ENCODE results near the gene TAS1R1. TPM values are rescaled to one million over a fixed set of nuclear protein-coding genes. Genes with fewer than 3 reads are reported as not detected.

Gene TAS1R1
- polyA plus RNA-seq, 1 donor = 9.5 TPM

DNA sequence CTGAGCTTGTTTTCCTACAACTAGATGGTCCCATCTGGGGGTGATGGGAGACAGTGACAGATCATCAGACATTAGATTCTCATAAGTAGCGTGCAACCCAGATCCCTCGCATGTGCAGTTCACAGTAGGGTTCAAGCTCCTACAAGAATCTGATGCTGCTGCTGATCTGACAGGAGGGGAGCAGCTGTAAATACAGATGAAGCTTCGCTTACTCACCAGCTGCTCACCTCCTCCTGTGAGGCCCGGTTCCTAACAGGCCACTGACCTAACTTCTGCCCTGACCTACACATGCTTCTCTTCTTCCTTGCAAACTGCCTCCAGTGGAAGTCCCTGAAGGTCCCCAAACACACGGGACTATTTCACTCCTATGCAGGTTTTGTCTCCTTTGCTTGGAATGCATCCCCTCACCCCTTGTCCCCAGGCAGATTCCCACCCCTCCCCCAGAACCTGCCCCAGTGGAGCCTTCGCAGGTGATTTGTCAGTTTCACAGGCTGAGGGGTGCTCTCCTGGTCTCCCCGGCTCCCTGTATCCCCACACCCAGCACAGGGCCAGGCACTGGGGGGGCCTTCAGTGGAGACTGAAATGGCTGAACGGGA lies 19.0 kb downstream of the TAS1R1 start:
- no peak for DNase-seq

DNA sequence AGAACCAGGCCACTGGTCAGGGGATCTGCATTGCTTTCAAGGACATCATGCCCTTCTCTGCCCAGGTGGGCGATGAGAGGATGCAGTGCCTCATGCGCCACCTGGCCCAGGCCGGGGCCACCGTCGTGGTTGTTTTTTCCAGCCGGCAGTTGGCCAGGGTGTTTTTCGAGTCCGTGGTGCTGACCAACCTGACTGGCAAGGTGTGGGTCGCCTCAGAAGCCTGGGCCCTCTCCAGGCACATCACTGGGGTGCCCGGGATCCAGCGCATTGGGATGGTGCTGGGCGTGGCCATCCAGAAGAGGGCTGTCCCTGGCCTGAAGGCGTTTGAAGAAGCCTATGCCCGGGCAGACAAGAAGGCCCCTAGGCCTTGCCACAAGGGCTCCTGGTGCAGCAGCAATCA lies 19.7 kb downstream of the TAS1R1 start:
- no peak for DNase-seq

DNA sequence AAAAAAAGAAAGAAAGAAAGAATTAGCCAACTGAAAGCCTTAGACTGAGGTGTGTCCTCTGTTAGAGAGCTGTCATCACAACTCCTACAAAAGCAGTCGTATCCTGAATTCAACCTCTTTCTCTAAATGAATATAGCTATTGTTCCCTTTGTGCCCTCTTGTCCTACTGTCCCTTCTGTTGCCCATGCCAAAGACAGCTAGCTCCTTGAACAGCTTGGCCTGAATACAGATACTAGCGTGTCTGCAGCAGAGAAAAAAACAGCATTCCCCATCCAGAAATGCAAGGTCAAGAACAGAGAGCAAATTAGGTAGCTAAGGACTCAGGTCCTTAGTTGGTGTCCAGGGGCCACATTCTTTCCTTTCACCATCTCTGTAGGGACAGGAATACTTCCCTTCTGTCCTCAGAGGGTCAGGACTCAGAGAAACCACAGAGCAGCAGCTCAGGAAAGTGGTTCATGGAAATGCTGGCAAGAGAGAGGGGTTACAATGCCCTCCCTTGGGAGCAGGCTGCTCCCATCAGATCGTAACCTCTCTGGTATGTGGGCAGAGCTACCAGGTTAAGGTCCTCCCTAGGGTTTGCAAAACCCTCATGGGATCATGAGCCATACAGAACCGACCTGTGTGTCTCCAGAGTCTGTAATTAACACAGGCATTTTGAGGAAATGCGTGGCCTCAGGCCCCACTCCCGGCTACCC lies 22.9 kb downstream of the TAS1R1 start:
- DNase-seq = no peak

DNA sequence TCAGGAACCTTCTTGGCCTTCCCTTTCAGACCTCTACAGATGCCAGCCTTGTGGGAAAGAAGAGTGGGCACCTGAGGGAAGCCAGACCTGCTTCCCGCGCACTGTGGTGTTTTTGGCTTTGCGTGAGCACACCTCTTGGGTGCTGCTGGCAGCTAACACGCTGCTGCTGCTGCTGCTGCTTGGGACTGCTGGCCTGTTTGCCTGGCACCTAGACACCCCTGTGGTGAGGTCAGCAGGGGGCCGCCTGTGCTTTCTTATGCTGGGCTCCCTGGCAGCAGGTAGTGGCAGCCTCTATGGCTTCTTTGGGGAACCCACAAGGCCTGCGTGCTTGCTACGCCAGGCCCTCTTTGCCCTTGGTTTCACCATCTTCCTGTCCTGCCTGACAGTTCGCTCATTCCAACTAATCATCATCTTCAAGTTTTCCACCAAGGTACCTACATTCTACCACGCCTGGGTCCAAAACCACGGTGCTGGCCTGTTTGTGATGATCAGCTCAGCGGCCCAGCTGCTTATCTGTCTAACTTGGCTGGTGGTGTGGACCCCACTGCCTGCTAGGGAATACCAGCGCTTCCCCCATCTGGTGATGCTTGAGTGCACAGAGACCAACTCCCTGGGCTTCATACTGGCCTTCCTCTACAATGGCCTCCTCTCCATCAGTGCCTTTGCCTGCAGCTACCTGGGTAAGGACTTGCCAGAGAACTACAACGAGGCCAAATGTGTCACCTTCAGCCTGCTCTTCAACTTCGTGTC lies 23.7 kb downstream of the TAS1R1 start:
- no peak for DNase-seq

DNA sequence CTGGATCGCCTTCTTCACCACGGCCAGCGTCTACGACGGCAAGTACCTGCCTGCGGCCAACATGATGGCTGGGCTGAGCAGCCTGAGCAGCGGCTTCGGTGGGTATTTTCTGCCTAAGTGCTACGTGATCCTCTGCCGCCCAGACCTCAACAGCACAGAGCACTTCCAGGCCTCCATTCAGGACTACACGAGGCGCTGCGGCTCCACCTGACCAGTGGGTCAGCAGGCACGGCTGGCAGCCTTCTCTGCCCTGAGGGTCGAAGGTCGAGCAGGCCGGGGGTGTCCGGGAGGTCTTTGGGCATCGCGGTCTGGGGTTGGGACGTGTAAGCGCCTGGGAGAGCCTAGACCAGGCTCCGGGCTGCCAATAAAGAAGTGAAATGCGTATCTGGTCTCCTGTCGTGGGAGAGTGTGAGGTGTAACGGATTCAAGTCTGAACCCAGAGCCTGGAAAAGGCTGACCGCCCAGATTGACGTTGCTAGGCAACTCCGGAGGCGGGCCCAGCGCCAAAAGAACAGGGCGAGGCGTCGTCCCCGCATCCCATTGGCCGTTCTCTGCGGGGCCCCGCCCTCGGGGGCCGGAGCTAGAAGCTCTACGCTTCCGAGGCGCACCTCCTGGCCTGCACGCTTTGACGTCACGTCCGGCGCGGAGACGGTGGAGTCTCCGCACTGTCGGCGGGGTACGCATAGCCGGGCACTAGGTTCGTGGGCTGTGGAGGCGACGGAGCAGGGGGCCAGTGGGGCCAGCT lies 24.4 kb downstream of the TAS1R1 start, which contains the start of gene ZBTB48:
Gene ZBTB48, plus strand, starts transcription at position 621 of the 745 bp plus-strand sequence. CDS start 616 bp downstream, outside the sequence.
- DNase-seq = peak; percentile 100

DNA sequence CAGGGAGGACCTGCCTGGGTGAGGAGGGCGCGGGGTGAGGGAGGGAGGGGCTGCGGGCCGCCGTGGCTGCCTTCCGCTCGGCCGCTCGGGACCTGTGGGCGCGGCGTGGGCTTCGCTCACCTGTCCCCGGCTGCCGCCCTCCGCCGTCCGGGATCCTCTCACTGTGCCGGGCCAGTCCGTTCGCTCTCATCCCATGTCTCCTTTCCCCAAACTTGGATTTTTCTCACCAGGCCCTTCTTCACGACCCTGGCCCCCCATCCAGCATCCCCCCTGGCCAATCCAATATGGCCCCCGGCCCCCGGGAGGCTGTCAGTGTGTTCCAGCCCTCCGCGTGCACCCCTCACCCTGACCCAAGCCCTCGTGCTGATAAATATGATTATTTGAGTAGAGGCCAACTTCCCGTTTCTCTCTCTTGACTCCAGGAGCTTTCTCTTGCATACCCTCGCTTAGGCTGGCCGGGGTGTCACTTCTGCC lies 25.0 kb downstream of the TAS1R1 start:
- no peak for DNase-seq

DNA sequence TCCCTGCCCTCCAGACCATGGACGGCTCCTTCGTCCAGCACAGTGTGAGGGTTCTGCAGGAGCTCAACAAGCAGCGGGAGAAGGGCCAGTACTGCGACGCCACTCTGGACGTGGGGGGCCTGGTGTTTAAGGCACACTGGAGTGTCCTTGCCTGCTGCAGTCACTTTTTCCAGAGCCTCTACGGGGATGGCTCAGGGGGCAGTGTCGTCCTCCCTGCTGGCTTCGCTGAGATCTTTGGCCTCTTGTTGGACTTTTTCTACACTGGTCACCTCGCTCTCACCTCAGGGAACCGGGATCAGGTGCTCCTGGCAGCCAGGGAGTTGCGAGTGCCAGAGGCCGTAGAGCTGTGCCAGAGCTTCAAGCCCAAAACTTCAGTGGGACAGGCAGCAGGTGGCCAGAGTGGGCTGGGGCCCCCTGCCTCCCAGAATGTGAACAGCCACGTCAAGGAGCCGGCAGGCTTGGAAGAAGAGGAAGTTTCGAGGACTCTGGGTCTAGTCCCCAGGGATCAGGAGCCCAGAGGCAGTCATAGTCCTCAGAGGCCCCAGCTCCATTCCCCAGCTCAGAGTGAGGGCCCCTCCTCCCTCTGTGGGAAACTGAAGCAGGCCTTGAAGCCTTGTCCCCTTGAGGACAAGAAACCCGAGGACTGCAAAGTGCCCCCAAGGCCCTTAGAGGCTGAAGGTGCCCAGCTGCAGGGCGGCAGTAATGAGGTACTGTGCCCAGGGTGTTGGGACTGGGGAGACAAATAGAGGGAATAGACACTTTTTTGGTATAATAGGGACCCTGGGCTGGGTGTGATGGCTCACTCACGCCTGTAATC lies 25.7 kb downstream of the TAS1R1 start:
- no peak for DNase-seq

DNA sequence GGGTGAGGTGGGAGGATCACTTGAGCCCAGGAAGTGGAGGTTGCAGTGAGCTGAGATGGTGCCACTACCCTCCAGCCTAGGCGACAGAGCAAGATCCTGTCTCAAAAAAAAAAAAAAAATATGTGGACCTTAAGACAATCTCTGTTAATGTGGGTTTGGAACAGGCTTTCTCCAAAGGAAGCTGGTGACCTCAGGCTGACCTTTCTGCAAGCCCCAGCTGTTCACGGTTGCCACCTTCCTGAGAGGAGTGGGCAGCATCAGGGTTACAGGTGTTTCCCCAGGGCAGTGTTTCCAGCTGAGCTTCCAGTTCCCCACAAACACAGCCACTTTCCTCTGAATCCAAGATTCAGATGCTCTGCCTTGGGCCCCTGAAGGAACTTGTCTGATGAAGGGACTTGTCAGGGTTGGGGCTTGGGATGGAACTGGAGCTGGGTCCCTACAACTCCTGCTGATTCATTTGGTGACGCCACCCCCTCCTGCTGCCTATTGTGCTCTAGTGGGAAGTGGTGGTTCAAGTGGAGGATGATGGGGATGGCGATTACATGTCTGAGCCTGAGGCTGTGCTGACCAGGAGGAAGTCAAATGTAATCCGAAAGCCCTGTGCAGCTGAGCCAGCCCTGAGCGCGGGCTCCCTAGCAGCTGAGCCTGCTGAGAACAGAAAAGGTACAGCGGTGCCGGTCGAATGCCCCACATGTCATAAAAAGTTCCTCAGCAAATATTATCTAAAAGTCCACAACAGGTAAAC lies 26.6 kb downstream of the TAS1R1 start:
- DNase-seq = no peak

DNA sequence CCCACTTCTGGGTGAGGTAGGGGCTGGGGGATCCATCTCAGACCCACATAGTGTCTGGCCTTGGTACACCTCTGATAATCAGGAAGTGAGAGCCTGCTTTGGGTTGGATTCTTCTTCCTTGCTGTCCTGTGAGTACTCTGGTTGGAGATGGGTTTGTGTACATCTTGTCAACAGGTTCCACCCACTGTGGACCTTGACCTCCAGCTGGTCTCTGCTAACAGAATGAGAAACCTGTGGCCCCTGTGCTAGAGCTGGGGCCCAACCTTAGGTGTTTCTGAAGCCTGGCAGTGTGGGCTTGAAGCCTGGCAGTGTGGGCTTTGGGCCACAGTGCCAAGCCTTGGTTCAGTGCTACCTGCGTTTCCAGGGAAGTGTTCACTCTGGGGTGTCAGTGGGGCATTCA lies 27.3 kb downstream of the TAS1R1 start:
- DNase-seq = no peak

DNA sequence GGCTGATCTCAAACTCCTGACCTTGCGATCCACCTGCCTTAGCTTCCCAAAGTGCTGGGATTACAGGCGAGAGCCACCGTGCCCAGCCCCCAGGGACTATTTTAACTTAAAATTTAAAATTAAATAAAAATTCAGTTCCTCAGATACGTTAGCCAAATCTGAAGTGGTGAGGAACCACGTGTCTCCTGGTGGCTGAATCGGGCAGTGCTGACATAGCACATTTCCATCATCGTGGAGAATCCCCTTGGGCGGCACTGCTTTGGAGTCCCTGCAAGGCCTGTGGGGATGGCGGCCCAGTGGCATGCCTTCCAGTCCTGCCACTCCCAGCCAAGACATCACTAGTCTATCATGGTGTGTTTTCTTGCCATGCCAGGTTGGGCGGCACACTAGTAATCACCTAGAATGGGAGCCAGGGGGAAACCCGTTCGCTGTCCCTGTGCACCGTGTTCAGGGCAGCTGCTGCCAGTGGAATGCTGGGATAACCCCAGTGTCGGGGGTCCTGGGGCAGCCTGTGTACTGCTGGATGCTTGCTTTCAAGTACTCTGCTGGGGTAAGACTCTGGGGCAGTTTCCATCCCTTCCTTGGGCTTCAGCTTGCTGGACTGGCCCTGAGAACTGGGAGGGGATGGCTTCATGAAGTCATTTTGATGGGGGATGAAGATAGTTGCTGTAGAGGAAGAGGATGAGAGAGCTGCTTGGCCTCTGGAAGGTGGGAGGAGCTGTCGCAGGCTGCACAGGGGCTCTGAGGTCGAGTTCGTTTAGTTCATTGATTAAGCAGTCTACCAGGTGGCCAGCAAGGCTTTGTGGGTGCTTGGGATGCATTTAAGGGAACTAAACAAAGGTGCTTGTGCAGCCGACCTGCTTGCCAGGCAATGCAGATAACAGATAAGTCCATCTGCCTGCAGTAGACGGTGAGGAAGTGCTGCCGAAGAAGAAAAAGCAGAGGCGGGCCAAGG lies 29.3 kb downstream of the TAS1R1 start:
- no peak for DNase-seq

DNA sequence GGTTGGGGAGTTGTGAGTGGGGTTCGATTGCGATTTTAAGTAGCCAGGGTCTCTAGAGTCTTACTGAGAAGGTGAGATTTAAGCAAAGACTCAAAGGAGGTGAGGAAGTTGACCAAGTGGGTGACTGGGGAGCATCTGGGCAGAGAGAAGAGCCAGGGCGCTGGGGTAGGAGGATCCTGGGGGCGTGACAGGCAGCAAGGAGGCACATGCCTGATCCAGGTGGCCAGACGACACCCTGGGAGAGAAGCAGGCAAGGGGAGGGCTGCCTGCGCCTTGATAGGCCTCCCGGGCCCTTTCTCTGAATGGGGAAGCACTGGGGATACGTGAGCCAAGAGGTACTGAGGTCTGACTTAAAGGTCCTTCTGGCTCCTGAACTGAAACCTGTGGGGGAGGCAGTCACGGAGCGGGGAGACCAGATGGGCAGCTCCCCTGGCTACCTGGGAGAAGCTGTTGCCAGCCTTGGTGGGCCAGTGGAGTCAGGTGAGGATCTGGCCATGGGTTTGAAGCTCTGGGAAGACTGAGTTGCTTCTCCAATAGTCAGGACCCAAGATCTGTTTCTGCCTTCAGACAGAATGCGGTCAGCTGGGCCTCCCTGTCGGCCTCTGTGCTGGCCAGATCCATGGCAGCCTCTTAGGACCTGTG lies 30.1 kb downstream of the TAS1R1 start:
- no peak for DNase-seq

DNA sequence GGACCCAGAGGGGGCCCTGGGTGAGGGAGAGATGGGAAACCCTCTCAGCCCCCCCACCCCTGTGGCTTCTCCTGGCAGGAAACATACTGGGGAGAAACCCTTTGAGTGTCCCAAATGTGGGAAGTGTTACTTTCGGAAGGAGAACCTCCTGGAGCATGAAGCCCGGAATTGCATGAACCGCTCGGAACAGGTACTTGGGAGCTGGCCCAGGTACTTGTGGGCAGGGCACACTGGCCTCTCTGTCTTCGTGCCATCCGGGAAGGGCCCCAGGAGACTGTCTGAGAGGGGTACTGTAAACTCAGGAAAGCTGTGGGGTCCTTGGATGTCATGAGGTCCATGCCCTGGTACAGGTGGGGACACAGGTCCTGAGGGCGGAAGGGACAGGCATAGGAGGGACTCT lies 30.7 kb downstream of the TAS1R1 start:
- DNase-seq = no peak

DNA sequence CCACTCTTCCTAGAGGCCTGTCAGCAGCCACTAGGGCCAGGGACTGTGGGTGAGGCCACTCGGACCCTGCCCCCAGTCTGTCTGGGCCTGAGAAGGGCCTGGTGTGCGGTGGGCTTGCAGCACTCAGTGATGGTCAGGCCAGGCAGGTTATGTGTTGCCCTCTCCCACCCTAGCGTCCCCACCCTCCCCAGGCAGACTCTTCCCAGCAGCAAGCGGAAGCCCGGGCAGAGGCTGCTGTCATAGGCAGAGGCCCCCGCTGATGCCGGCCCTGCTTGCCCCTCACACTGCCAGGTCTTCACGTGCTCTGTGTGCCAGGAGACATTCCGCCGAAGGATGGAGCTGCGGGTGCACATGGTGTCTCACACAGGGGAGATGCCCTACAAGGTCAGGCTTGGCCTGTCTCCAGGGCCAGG lies 31.3 kb downstream of the TAS1R1 start:
- DNase-seq = no peak

DNA sequence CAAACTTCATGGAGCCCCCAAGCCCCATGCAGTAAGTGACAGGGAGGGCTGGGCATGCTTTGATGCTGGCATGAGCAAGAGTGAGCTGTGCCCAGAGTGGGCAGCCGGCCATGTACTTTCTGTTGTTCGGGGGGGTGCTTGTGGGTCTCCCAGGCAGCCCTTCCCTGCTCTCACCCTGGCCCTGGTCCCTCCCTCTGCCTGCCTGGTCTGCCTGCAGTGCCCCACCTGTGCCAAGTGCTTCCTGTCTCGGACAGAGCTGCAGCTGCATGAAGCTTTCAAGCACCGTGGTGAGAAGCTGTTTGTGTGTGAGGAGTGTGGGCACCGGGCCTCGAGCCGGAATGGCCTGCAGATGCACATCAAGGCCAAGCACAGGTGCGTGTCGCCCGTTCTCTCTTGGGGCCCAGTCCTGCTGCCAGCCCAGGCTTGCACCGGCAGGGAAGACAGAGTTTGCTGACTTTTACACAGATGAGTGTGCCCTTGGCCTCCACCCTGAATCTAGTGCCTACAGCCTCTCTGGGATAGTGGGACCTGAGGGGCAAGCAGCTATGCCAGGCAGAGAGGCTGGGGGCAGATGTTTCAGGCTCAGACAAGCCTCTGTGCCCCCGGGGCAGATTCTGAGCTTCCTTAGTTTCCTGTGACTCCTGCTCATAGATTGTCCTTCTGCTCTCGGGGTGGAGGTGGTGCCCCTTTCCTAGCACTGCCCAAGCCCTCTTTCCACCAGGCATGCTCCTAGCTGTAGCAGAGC lies 32.3 kb downstream of the TAS1R1 start:
- no peak for DNase-seq

DNA sequence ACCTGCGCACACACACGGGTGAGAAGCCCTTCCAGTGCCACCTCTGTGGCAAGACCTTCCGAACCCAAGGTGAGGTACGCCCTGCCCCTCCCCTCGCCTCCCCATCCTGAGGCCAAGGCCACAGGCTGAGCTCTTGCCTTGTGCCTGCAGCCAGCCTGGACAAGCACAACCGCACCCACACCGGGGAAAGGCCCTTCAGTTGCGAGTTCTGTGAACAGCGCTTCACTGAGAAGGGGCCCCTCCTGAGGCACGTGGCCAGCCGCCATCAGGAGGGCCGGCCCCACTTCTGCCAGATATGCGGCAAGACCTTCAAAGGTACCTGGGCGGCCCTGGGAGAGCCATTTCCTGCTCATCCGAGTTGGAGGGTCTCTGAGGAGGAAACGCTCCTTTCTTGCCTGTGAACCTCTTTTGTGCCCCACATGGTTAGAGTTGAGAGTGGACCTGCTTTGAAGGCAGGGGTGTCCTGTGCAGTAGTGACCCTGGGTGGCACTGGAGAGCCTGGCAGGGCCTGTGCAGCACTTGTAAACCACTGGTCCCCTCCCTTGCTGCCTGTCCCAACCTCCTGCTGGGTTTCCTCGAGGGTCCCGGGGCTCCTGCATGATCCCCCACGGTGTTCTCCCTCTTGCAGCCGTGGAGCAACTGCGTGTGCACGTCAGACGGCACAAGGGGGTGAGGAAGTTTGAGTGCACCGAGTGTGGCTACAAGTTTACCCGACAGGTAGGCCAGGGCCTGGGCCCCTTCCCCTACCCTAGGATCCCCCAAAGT lies 33.2 kb downstream of the TAS1R1 start:
- no peak for DNase-seq

DNA sequence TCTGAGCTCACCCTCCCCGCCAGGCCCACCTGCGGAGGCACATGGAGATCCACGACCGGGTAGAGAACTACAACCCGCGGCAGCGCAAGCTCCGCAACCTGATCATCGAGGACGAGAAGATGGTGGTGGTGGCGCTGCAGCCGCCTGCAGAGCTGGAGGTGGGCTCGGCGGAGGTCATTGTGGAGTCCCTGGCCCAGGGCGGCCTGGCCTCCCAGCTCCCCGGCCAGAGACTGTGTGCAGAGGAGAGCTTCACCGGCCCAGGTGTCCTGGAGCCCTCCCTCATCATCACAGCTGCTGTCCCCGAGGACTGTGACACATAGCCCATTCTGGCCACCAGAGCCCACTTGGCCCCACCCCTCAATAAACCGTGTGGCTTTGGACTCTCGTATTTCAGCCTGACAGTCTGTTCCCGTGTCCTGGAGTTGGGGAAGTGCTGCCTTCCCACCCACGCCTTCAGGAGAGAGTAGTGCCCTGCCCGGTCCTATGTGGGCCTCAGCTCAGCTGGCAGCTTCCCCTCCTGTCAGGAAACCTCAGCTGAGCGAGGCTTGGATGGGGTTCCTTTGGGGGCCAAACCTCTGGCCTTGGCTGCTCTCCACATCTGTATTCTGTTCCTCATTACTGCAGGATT lies 33.9 kb downstream of the TAS1R1 start:
- DNase-seq = no peak

DNA sequence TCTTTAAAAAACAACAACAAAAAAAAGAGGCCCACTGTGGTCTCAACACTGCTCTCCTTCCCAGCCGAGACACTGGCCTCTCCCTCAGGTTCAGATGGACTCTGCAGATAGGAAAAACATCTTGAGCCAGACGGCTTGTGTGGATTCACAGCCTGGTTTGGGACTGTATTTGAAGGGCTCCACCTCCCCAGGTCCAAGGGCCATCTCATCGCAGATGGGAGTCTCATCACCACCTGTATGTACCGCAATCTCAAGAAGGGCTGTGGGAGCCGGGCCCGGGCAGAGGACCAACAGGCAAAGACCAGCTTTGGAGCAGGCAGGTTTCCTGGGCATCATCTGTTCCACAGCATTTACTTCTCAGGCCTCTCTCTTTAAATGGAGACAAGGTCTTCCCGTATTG lies 34.9 kb downstream of the TAS1R1 start:
- no peak for DNase-seq
